ENCODE measurements around the gene TRIM39.

Gene TRIM39

GRCh38 chr6:30350524-30350923 is 23.8 kb downstream of the TRIM39 start:
- no peak overlapping the region for H3K4me3 ChIP-seq (replicated peaks; ENCODE audit: low read depth, low read length)
- TF ChIP-seq, protein P1, sequence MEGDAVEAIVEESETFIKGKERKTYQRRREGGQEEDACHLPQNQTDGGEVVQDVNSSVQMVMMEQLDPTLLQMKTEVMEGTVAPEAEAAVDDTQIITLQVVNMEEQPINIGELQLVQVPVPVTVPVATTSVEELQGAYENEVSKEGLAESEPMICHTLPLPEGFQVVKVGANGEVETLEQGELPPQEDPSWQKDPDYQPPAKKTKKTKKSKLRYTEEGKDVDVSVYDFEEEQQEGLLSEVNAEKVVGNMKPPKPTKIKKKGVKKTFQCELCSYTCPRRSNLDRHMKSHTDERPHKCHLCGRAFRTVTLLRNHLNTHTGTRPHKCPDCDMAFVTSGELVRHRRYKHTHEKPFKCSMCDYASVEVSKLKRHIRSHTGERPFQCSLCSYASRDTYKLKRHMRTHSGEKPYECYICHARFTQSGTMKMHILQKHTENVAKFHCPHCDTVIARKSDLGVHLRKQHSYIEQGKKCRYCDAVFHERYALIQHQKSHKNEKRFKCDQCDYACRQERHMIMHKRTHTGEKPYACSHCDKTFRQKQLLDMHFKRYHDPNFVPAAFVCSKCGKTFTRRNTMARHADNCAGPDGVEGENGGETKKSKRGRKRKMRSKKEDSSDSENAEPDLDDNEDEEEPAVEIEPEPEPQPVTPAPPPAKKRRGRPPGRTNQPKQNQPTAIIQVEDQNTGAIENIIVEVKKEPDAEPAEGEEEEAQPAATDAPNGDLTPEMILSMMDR (IDR thresholded peaks at IDR 0.05; ENCODE audit: low read length, missing control alignments), result no peak
- DNase-seq (ENCODE audit: low read depth), result no peak

GRCh38 chr6:30352550-30352949 is 25.8 kb downstream of the TRIM39 start:
- TF ChIP-seq, protein P1 (IDR thresholded peaks at IDR 0.05; ENCODE audit: low read length, missing control alignments), result no peak

GRCh38 chr6:30355281-30355680 is 28.6 kb downstream of the TRIM39 start:
- H3K4me3 ChIP-seq (replicated peaks; ENCODE audit: low read depth, low read length), result no peak overlapping the region
- TF ChIP-seq, protein P1 (IDR thresholded peaks at IDR 0.05; ENCODE audit: low read length, missing control alignments), result no peak
- no peak for DNase-seq (ENCODE audit: low read depth)

More at GRCh38 chr6:30352550-30352949, 25.8 kb downstream of the TRIM39 start:
- no peak for DNase-seq (ENCODE audit: low read depth)
- H3K4me3 ChIP-seq (replicated peaks; ENCODE audit: low read depth, low read length), result no peak overlapping the region

GRCh38 chr6:30356536-30356935 is 29.8 kb downstream of the TRIM39 start:
- no peak overlapping the region for H3K4me3 ChIP-seq (replicated peaks; ENCODE audit: low read depth, low read length)
- DNase-seq (ENCODE audit: low read depth), result no peak
- TF ChIP-seq, protein P1 (IDR thresholded peaks at IDR 0.05; ENCODE audit: low read length, missing control alignments), result no peak

GRCh38 chr6:30357678-30358540 is 31.2 kb downstream of the TRIM39 start:
- peak; percentile 89 for DNase-seq (ENCODE audit: low read depth)
- TF ChIP-seq, protein P1 (IDR thresholded peaks at IDR 0.05; ENCODE audit: low read length, missing control alignments), result peak; percentile 84
- H3K4me3 ChIP-seq (replicated peaks; ENCODE audit: low read depth, low read length), result peak overlapping the region; percentile 59

DNA sequence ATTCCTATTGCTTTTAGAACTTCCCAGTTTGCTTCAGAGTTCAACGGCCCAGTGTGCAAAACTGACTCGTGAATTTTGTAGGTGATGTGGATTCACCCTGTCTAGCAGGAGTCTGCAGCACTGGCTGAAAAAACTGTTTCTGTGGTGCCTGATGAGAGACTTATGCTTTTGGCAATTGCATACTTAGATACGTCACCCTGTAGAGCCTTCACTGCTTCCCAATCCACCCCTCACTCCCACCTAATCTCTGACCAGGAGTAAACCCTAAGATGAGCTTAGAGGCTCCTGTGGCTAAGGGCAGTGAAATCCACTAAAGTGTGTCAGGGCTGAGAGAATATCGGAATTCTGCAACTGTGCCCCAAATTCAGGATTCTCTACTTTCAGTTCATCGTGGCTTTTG is 32.5 kb downstream of the TRIM39 start:
- TF ChIP-seq, protein P1 (IDR thresholded peaks at IDR 0.05; ENCODE audit: low read length, missing control alignments), result no peak
- no peak overlapping the region for H3K4me3 ChIP-seq (replicated peaks; ENCODE audit: low read depth, low read length)
- DNase-seq (ENCODE audit: low read depth), result no peak

DNA sequence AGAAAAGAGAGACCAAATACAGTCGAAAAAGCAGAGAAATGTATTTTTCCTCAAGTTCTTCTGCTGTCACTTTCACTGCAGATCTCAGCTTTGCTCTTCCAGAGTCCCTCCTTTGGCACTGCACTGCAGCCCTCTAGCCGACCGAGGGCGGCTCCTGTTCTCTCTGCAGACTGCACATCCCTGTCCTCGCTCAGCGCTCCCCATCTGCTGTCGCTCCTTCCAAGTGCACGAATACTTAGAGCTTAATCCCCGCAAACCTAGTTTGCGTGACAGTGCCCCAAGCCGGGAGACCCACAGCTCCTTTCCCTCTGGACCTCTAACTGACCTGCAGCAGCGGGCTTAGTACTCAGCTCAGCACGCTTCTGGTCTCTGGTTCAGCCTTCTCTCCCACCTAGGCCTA is 33.4 kb downstream of the TRIM39 start:
- TF ChIP-seq, protein P1 (IDR thresholded peaks at IDR 0.05; ENCODE audit: low read length, missing control alignments), result no peak

More for the DNA sequence above, 33.4 kb downstream of the TRIM39 start:
- no peak overlapping the region for H3K4me3 ChIP-seq (replicated peaks; ENCODE audit: low read depth, low read length)
- DNase-seq (ENCODE audit: low read depth), result no peak

All from fibroblast of pulmonary artery (primary cell).